HG03558 (cell line): Measurements from ENCODE around the gene ROS1.
"Not testable (repeated sequence)": the region's sequence is repeated elsewhere in the genome, so short reads cannot be mapped to it uniquely, and the experiment has no call there.

Experiments used
- ATAC-seq: cut with Tn5 transposase; IDR thresholded peaks from one replicate; pipeline ENCODE4 v1.9.1; 2021; ENCODE audit warnings: moderate number of reproducible peaks; ENCODE audit not compliant: unreplicated experiment; ENCODE audit errors: extremely low read depth

The ROS1 gene

DNA sequence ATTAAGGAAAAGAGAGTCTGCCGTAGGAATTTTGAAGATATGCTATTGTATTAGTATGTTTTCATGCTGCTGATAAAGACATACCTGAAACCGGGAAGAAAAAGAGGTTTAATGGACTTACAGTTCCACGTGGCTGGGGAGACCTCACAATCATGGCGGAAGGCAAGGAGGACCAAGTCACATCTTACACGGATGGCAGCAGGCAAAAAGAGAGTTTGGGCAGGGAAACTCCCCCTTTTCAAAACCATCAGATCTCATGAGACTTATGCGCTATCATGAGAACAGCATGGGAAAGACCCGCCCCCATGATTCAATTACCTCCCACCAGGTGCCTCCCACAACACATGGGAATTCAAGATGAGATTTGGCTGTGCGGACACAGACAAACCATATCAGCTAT is 16.6 kb upstream of the ROS1 start:
- not testable (repeated sequence) for ATAC-seq

DNA sequence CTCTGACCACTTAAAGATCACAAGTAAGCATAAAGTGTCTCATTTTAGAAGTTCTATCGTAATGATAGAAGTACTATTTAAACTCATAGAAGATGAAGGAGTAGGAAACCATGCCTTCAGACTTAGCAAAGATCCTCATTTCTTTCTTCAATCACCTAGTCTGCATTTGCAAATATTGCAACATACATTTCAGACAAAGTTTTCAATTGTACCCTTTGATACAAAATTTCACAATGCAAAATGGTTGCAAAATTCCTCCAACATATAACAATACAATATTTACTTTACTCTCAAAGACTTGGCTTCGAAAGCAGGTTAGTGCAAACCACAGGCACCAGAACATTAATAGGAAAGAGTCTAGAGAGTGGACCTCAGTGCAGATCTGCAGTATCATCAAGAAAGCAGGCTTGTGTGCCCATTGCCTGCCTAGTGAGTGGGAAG is 16.1 kb upstream of the ROS1 start:
- no peak for ATAC-seq

DNA sequence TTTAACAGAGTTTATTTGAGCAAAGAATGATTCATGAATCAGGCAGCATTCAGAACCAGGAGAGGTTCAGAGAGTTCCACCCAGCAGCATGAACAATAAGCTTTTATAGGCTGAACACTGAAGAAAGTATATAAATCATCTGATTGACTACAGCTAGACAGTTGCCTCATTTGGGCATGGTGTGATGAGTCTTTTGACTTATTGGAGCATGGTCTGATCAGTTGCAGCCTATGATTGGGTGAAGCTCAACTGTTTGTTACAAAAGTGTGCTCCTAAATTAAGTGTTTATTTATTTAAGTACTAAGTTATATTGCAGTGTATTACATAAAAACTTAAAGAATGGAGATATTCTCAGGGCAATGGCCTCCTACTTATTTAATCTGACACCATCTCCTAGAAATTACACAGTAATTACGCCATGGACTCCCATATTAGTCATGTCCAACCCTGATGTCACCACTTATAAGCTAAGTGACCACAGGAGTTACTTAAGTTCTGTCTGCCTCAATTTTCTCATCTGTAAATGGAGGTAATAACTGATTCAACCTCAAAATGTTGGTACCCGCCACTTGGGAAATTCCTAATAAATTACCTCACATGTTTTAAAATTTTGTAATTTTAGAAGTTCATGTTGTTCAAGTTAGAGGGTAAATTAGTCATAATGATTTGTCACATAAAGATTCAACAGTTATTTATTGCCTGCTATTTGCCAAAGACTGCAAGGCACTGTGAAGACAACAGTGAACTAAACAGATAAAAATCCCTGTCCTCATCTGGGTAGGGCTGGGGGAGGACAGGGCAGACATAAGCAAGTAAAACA is 15.2 kb upstream of the ROS1 start:
- no peak for ATAC-seq

DNA sequence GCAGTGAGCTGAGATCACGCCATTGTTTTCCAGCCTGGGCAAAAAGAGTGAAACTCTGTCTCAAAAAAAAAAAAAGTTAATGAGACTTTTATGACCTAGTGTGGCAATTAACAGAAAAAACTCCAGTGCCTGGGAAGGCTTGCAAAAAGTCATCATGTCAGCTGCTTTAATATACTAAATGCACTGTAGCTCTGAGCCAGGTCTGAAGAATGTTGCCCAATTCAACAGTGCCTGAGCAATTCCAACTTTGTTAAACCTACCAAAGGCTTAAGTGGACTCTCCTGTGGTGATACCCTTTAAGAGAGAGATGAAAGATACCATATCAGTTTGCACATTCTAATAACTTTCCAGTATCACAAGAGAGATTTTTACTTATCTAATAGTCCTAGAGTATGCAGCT is 6.5 kb upstream of the ROS1 start:
- no peak for ATAC-seq

DNA sequence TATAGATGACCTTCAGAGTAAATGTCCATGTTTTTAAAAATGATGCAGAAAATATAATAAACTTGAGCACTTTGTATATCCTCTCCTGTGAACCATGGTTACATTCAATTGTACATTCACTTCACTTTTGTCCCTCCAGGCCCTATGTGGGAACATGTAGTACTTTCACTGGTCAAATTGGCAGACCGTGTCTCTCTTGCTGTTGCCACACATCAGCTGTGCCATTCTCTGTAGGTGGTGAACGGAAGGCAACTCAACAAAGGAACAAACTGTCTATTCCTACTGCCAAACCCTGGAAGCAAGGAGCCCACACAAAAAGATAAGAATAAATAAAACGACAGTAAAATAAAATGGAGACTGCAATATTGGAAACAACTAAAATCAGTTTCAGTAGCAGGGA is 2.0 kb downstream of the ROS1 start:
- no peak for ATAC-seq

DNA sequence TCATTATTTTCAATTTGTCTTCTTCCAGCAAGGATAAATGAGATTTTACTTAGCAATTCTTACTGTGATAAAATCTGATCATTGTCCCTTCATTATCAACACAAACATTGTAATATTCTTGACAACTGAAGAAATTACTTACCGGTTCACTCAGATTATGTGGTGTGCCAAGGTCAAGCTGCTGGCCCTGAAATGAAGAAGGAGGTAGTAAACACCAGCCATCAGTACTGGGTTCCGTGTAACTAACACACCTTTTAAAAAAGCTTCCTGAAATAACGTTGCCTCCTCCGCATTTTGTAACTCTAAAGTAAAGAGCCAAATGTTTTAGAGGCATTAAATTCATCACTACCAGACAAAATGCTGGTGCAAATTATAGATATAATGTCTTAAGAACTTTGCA is 7.4 kb downstream of the ROS1 start:
- ATAC-seq: no peak

DNA sequence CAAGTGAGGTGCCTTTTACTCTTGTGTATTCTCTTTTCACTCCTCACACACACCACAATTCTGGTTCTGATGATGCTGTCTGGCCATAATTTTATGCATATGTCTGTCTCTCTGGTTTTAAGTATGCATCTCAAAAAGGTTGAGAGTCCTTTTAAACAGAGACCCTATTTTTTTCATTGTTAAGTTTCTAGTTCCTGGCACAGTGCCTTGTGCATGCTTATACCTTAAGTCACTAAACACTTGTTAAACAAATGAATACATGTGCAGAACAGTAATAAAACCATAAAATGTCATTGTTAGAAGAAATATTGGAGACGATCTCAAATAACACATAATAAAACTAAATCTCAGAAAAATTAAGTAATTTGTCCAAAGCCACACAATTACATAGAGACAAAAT is 7.9 kb downstream of the ROS1 start:
- ATAC-seq: no peak

DNA sequence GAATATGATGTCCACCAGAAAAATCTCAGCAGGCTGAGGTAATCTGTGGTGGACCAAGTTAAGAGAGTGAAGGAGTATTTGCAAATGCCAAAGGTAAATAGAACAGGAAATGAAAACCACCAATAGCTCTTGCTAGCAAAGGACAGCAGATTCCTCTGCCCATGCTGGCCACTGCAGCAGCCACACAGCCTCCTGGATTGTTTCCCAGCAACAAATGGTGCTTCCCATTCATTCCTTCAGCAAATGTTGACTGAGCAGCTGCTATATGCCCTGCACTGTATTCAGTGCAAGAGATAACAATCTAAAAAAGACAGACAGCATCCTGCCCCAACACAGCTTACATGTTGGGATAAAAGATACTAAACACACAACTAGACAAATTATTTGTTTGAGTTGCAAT is 11.0 kb downstream of the ROS1 start:
- no peak for ATAC-seq

DNA sequence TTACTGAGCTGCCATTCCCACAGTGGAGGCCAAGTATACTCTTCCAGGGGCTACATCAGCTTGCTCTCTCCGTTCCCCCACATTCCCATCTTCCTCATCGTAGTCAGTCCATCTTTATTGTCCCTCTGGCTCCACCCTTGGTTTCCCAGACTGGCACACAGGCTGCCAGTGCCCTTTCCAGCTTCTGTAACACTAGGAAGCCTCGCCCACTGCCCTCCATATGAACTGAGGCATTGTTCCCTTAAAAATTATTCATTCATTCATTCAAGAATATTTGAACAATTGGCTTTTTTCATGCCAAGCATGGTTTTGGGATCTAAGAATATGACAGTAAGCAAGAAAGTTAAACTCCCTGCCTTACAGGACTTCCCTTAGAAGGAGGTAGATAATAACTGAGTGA is 14.3 kb downstream of the ROS1 start:
- no peak for ATAC-seq

DNA sequence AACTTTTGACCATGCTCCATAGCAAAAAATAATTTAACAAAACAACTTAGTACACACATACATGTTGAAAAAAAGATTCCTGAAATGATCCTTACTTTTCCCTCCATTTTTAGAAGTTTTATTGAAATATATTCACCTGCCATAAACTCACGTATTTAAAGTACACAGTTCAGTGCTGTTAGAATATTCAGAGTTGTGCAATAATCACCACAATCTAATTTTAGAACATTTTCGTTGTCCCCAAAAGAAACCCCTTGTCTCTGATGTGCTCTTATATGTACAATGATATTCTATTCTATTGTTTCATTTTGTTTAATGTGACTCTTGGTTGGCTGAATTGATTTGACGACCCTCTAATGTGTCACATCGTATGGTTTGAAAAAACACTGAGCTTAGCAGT is 15.9 kb downstream of the ROS1 start:
- ATAC-seq: no peak

DNA sequence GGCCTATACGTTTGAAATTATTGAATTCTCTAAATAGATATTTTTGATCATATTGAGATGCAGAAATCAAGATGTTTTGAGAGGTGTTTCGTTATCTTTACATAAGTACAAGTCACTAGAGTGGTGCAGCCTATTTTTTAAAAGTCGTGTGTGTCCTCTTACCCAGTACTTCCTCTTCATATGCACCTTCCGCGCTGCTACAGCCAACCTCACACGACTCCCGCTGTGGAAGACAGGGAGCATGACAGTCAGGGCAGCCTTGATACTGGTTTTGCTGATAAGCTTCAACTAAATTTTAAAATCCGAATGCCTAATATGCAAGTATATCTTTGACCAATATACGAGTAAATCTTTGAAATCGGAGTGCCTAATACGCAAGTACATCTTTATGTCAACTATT is 16.3 kb downstream of the ROS1 start:
- no peak for ATAC-seq

DNA sequence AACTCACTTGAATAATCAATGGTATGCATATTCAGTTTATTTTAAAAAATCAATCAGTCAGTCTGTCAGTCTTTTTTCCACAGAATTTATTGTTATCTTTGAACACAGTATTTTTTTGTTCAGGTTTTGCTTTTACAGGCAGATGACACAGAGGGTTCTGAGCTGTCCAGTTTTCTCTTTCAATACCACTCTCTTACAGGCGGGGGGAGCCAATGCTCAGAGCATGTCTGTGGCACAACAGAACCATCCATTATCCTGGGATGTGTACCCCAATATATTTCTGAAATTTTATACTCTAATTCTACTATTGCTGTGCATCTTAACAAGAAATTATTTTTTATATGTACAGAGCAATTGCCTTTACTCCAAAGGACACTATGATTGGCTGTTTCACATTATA is 21.2 kb downstream of the ROS1 start:
- ATAC-seq: no peak

DNA sequence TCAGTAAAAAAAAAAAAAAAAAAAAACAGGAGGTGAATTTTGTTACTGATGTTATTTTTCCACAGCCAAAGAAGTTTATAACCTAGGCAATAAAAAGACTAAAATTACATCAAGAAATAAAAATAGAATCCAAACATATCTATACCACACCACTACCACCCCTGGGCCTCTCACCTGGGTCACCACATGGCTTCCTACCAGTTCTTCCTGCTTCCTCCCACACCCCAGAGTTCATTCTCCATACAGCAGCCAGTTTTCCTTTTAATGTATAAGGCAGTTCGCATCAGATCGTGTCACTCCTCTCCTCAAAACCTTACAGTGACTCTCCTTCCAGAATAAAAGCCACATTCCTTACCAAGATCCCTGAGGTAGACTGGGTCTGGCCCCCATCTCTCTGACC is 23.9 kb downstream of the ROS1 start:
- ATAC-seq: no peak

DNA sequence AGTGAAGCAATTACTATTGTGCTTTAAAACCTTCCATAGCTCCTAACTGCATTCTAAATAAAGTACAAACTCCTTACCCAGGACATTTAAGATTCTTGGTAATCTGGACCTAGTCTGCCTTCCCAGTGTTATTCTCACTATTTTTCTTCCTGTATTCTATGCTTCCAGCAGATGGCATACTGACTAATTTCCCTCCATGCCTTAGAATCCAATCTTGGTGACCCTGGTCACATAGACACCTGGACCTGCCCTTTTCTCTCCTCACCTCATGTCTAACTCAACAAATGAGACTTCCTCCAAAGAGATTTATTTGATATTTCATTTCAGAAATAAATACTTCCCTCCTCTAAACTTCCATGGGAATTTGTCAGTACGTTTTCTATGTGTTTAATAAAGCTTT is 25.8 kb downstream of the ROS1 start:
- no peak for ATAC-seq

DNA sequence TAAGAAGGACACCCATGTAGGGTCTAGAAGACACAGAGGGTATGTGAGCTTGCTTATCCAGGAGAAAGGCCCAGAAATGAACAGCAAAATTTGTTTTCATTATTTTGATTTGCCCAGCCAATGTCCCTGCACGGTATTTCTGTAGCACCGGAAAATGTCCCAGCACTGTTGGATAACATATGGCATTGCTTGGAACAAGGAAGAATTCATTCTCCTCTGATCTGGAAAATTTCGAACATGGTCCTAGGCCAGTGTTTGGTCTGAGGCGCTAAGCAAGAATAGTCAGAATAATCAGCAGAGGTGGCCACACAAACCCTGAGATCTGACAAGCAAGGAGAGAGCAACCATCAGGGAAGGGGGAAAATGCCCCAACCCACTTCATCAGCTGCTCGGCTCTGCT is 26.6 kb downstream of the ROS1 start:
- no peak for ATAC-seq

DNA sequence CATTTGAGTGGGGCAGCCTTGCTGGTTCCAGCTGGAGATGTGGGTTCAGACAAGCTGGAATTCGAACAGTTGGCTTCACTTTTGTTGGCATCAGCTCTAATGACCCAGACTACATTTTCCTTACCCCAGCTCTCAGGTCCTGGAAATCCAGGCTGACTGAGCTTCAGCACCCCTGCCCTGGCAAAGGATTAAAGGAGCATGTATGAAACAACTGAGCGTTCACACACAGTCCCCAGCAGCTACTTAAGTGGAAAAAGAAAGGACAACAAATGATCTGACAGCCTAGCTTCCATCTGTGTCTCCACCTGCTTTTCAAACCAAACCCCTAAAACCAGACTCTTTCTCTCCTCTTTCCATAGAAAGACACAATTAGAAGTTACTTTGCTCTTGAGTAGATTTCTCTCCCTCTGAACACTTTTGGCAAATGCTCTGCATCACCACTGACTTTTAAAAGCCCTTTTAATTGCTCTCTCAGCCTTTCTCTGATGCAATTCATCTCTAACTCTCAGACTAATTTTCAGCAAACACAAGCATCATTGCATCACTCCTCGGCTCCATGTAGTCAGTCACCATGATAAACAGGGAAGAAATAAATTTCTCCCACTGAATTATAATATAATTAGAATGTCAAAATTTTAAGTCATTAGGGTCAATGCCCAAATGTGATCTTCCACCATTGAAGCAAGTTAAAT is 28.1 kb downstream of the ROS1 start:
- no peak for ATAC-seq

DNA sequence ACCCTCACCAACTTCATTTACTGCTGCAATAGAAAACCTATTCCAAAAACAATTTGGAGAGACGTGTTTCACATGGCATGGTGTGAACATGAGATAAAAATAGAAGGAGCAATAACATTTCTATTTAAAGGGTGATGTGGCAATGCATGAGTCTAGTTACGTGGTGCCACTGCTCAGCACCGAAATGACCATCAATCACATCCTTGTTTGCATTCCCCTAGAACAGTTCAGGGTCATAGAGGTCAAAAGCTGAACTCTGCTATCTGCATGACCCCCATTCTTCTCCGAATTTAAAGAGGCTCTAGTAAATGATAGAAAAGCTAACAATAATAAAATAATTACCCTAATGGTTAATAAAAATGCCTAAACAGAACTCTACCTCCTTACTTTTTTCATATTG is 29.5 kb downstream of the ROS1 start:
- ATAC-seq: no peak

DNA sequence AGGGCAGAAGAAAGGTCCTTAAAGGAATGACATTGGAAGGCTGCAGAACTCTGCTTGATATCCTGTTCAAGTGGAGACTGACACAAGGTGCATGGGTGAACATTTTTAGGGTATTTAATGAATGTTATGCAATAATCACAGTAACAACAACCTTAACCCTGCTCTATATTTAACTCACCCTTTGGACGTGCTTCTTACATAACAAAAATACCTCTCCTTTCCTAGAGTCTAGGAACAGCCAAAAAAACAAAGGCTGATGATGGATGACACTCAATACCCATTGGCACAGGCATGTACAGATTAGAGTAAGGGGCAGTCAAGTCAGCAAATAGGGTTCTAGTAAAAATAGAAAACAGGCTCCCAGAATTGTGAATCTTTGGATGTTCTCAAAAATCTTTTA is 30.6 kb downstream of the ROS1 start:
- no peak for ATAC-seq

DNA sequence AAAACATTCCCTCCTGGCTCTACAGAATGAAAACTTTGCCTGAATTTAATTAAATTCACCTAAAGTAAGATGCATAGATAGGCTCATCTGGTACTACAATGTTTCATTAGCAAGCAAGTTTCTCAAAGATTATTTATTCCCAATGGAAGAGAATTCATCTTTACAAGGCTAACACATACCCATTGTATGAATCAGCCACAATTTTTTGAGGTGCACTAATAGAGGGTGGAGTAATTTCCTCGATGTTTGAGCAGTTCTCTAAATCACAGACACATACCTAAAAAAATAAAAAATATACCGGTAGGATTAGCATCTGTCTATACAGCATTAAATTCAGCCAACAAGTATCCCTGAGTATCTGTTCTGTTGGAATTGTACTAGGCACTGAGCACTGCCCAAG is 32.7 kb downstream of the ROS1 start:
- ATAC-seq: no peak

DNA sequence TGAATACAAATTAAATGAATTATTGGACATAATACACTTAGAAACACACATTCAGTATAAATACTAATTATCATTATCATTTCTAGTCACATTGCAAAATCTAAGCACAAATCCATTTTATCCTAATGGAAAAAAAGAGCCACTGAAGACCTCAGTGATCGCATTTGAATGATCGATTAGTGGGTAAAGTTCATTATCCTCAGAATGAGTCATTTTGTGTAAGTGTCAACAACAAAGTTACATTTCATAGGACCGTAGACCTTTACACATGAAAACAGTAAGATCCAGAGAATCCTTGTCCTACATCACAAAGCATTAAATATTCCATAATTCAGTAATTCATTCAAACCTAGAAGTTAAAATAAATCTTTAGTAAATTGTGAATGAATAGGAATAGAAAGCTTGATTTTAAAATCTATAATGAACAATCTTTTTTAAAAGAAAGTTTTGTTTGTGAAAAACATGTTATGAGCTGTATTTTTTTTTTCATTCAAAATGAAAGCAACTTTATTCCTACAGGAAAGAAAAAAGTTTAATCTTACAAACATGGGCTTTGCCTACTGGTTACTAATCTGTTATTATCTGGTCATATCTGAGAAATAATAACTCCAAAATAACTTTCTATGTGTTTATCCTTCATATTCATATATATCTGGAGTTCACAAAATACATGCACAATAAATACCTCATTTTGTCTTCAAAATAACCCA is 33.7 kb downstream of the ROS1 start:
- ATAC-seq: no peak
